OCI-M2 (cell line): Measurements from ENCODE around the gene FRRS1L.
"Not testable (repeated sequence)": the region's sequence is repeated elsewhere in the genome, so short reads cannot be mapped to it uniquely, and the experiment has no call there.

Experiments
- DNase-seq: peaks from one replicate; lab custom pipeline; 2025; ENCODE audit not compliant: unreplicated experiment; lab: John Stamatoyannopoulos, UW

Gene FRRS1L

DNA sequence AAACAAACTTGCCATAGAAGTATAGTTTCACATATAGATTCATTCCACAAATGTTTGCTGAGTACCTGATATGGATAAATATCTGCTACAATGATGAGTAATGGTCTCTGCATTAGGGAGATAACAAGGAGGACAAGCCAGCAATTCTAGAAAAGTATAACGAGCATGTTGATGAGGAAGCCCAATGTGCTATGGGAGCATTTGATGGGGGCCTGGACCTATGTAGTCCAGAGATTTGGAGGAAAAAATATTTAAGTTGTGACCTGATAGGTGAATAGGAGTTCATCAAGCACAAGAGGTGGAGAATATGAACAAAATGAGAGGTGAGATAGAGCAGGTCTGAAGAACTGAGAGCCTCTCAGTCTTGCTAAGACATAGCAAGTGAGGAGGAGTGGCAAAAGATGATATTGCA lies 32.9 kb downstream of the FRRS1L start:
- no peak for DNase-seq

DNA sequence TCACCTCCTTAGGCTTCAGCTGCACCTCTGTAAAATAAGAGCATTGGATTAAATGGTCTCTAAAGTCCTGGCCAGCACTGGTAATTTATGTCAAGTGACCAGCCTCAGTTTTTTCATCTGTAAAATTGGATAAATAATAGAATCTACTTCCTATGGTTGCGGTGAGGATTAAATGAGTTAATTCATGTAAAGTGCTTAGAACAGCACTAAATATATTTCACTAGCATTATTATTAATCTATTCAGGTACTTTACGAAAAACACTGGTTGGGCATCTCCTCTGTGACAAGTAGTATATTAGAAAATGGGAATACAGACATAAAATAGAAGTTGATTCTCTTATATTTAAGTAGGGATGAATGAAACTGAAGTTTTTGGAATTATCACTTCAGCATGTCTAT lies 33.5 kb downstream of the FRRS1L start:
- no peak for DNase-seq

DNA sequence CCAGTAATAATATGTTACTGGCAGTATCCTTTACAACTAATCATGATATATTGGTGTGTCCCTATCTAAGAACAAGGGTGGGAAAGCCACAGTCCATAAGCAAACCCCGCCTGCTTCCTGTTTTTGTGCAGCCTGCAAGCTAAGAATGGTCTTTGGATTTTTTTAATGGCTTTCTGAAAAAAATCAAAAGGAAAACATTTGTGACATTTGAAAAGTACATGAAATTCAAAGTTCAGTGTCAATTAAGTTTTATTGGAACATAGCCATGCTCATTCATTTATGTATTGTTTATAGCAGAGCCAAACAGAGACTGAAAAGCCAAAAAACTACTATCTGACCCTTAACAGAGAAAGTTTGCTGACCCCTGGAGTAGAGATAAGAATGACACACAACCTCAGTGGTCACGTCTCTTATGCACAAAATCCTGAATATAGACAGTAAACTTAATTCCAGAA lies 34.5 kb downstream of the FRRS1L start:
- DNase-seq, result no peak

DNA sequence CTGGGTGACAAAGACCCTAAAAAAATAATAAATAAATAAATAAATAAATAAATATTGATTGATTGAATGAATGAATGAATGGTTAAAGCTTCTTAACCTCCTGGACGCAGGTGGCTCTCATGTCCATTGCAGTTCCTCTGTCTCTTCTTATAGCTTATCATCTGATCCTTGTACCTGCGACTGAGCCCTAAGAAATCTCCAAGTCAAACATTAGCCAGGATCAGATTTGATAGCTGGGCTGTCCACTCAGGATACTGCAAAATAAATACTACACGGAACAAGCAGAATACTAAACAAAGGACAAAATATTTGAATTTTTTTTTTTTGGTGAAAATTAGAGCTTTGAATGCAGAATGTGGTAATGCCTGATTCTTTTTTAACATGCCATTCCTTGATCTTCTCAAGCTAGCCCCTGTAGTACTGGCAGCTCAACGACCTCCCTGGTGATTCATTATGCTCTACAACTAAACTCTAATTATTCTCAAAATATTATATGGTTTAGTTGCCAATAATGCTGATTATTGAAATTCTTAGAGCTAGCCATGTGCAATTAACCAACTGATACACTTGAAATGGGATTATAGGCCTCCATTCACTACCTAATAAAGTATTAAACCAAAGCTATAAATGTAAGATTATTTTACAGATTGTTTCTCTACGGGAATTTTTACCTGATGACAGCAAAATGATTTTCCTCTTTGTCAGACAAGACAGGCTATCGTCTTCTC lies 37.4 kb downstream of the FRRS1L start:
- DNase-seq, result no peak

DNA sequence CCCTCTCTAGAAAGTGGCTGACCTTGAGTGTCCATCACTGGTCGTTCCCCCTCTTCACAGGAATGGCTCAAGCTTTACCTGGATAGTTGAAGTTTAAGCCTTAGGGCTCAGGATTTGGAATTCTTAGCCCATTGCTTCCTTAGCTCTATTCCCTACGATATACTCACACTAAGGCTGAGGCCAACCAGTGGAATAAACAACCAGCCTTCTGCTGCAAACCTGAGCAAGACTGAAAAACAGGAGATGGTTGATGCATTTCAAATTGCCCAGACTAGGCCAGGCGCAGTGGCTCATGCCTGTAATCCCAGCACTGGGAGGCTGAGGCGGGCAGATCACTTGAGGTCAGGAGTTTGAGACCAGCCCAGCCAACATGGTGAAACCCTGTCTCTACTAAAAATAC lies 40.4 kb downstream of the FRRS1L start:
- DNase-seq, result not testable (repeated sequence)

DNA sequence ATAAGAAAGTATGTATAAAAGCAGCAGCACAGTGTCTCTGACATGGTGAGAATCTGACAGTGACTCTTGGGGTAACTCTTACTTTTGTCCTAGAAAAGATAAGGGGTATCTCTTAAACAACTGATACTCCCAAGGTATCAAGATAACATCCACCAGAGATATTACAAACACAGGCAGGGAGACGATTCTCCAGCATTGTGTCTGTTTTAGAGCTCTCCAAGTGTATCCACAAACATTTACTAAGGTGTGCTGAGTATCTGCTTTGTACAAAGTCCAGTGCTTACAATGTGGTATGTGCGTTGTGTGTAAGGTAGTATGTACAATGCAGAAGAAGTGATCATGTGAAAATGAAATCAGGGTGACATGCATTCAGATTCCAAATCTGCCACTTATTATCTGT lies 42.9 kb downstream of the FRRS1L start:
- DNase-seq, result no peak

DNA sequence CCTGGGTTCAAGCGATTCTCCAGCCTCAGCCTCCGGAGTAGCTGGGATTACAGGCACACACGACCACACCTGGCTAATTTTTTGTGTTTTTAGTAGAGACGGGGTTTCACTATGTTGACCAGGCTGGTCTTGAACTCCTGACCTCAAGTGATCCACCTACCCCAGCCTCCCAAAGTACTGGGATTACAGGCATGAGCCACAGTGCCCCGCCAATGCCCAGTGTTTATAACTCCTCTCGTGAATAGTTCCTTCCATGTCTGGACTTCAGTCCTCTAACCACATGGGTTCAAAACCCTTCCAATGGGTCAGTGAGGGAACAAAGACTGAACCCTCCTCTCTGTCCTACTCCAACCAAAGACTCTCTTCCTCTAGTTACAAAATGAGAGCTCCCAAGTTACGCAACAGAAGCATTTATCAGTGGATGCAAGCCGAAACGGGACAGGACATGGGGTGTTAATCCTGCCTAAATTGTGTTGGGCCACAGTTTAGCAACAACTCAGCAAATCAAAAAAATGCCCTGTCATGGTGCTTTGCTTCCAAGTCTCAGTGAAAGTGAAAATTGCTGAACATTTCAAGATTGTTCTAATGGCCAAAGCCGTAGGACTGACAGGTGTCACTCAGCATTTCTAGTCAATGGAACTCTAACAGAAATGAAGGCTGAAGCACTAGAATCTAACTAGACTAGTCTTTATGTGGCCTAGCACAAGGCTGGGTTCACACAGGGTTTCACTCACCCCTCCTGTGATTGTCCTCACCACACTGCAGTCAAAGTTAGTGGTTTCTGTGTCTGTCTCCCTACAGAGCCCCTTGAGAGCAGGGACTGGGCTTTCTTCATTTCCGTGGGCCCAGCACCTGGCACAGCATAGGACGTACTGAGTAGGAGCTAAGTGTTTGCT lies 44.1 kb downstream of the FRRS1L start:
- DNase-seq, result no peak

DNA sequence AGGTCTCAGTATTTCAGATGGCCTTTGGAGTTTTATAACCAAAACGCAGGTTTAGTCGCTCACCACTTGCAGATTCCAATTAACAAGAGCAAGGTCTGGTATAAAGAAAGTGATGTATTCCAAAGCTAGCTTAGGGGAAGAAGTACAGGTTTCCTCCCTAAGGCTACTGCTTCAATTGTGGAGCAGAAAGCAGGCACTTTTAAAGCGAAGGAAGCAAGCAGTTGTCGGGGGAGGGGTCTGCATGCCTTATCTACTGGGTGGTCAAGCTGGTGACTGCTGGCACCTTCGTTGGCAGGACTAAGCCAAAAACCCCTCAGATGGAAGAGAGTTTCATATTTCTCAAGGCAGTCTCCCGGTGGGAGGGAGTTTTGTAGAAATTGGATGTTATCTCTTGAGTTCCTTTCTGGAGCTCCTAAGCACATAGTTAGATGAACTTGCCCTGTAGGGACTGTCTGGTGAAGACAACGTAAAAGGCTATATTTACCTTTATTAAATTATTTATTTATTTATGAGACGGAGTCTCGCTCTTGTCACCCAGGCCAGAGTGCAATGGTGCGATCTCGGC lies 45.7 kb downstream of the FRRS1L start:
- DNase-seq, result no peak

DNA sequence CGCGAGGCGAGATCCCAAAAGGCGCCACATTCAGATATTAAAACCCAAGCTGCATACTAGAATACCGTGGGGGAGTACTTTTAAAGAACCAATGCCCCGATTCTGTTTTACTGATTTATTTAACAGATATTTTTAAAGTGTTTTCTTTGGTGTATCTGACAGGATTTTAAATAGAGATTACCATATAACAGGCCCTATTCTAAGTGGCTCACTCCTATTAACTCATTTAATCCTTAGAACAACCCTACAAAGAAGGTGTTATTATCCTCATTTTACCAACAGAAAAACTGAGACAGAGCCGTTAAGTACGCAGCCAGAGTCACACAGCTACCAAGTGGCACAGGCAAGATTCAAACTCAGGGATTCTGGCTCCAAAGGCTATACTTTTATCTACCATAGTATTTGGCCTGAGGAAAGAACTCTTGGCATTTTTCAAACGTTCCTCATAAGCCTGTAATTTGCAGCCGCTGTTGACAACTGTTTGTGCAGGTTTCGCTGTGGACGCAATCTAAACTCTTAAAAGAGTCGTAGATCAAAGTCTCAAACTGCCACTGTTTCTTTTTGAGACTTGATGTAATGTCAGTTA lies 46.8 kb downstream of the FRRS1L start:
- DNase-seq, result no peak

DNA sequence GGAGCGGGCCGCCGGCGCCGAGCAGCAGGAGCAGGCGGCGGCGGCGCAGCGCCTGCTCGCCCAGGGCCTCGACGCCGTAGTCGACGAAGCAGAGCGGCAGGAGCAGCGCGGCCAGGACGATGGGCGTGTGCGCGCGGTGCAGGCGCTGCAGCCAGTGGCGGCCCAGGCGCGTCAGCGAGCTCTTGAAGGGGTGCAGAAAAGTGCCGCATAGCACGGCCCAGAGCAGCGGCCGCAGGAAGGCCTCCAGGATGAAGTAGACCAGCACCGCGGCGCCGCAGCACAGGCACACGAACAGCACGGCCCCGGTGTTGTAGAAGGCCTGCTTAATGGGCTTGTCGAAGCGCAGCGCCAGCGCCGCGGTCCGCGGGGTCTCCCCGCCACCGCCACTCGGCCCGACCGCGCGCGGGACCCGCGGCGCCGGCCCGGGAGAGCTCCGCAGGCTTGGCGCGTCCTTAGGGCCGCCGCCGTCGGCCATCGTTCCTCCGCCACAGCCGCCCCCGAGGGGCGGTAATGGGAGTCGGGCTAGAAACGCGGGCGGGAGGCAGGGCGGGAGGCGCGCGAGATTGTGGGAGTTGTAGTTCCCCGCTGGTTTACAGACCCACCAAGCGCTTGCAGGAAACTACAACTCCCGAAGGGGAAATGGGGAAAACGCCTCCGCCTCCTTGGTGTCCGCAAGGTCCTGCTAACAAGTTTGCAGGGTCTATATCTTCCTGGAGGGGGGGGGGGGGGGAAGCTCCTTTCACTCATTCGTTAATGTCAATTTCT lies 47.4 kb downstream of the FRRS1L start, which contains the start of gene TMEM245:
Gene TMEM245, minus strand, starts transcription at position 509 of the 765 bp plus-strand sequence. Its CDS starts 34 bp downstream, at position 475.
- DNase-seq, result peak; percentile 69

DNA sequence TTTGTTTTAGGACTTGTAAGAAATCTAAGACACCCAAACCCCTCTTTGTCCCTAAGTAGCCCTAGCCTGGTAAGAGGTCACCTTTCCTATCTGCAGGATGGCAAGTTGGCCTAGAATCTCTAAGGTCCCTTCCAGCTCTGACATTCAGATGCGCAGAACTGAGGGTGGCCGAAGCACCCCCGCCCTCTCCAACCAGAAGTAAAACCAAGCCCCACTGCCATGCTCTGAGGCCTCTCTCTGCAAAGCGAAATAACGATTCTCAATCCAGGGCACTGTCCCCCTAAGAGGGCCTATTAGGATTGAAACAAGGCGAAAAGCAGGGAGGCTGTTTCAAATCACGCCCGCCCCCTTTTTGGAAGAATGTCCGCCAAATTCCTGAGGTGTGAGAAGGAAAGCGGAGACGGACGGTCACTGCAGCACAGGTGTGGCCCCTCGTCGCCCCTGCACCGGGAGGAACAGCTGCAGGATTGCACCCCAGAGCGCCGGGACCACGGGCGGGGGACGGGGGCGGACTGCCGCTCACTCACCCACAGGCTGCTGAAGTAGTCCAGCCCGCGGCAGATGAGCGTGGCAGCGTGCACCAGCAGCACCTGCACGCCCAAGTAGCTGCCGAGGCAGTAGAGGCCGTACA lies 48.1 kb downstream of the FRRS1L start:
- no peak for DNase-seq

DNA sequence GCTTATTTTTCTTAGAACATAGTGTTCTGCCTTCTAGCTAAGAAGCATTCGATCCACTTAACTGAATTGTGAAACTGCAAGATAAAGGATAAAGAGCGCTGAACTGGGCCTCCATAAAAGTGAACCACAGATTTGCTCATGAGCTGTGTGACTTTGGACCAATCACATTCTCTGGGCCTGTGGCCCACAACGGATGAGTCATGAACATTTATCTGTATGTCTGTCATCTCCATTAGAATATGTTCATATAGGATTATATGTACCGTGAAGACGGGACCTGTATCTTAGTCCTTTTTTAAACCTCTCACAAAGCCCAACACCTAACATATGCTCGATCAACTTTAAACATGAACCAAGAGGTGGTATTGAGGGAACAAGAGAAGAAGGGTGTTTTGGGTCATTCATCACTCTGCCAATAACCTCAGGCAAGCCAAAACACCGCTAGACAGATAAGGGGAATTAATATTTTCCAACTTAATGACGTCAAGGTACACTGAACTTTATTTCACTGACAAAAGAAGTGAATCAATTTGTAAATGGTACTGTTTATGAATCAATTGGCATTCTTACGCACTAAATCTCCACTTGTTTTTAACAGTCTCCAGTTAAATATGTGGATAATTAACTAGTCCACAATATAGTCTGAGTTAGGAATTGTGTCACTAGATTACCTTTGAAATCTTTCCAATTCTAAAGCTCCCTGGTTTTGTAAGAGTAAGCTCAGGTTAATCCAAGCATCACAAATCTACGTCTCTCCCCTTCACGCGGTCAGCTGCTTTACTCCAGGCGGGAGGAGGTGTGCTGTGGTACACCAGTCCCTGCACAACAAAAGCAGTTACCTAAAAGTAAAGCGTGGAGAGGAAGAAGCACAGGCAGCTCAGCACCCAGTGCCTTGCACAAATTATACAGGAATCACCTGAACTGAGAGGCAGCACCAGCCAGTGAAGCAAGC lies 48.9 kb downstream of the FRRS1L start:
- no peak for DNase-seq

DNA sequence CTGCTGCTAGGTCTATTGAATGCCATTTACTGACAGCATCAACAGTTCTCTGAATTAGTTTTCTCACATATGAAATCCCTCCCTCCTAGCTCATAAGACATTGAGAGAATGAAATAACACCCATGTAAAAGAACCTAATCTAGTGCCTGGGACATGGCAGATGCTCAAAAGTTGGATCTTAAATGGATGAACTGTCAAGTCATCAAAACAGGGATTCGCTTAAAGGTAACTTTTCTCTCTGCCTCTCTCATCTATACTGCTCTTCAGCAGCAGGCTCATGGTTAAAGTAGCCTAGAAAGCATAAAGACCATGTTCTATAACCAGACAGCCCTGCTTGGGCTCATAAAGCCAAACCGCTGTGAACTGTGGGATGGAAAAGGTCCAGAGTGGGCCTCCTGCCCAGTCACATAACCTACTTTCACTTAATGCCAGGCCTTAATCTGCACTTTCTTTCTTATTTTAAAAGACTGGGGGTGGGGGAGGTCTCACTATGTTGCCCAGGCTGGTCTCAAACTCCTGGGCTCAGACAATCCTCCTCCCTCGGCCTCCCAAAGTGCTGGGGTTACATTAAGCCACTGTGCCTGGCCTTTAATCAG lies 51.0 kb downstream of the FRRS1L start:
- no peak for DNase-seq

DNA sequence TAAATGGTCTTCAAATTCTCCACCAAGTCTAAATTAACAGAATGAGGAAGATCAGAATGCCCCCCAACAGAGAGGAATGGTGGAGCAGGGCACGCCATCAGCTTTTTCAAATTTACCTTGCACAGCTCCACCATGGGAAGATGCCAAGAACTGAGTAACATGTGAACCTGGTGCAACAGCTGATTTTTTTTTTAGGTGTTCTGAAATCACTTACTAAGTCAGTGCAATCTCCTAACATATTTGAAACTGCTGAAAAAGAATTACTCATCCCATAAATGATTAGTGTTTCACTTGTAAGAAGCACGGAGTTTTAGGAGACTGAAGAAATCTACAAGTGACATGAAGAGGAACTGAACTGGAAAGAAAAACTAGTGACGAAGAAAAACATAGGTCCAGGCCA lies 52.4 kb downstream of the FRRS1L start:
- DNase-seq, result no peak

DNA sequence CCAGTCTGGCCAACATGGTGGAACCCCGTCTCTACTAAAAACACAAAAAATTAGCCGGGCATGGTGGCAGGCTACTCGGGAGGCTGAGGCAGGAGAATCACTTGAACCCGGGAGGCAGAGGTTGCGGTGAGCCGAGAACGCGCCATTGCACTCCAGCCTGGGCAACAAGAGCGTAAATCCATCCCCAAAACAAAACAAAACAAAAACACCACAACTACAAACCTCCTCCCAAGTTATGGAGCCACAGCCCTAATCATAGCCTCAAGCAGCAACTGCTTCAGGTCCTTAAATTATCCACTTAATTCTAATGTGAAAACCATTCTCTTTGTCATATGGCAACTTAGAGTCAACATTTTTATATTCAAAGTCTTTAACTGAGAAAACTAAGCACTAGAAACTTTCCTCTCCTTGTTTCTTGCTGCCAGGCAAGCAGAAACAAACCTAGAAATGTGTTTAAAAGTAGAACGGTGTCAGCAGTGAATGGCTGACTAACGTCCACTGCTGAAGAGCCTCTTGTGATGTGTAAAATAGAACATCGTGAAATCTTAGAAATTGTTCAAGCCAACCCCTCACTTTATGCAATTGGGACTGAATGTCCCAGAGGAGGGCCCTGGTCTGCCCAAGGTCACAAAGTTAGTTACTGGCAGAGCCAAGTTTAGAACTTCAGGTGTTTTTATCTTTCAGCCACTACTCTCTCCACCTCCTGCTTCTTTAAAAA lies 53.0 kb downstream of the FRRS1L start:
- DNase-seq, result no peak

DNA sequence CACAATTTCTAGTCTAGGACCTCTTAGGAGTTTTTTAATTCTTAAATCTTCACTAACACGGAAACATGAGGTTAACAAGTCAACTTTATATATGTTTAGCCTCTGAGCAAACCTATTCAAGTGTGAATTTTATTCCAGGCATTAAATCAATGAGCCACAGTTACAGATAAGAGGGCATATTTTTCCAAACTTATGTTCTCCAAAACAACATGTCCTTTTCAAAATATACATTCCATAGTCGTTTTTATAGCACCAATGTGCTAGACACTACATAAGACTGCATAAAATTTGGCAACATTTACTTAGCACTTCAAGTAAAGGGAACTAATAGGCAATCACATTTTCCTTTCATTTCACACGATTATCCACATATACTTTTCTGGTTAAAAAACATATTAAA lies 53.8 kb downstream of the FRRS1L start:
- DNase-seq, result no peak

DNA sequence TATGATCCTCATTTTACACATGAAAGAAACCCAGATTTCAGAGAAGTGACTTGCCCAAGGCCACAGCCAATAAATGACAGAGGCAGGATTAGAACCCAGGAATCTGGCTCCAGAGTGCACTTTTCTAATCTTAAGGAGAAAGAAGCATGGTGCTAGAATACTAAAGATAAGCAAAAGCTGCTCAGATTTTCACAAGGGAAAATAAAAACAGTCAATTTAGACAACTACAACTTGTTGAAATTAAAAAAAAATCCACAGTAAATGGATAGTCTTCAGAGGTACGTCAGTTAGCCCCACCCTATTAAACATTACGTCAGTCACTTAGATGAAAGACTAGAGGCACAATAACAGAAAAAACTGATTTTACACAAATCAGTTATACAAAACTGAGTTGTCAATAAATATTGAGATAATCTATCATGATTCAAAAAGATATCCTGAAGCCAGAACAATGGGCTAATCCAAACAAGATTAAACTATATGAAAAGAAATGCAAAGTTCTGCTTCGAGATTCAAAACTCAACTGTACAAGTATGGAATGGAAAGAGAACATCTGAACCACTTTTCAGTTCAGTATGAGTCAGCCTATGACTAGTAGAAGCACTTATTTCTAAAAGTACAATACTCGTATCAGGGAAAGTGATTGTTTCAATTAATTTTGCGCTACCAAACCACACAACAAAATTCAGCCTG lies 56.6 kb downstream of the FRRS1L start:
- no peak for DNase-seq

DNA sequence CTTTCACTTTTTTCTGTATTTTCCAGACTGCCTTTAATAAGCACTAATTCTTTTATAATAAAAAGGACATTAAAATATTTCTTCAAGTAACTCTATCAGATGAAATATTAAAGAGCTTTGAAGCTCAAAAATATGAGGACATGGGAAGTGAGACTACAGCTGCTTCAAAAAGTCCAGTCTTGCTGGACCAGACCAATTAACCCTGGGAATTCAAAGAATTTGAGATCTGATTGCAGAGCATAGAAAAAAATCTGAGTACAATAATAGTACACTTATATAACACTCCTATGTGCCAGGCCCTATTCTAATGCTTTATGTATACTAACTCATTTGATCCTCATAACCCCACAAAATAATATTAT lies 57.1 kb downstream of the FRRS1L start:
- DNase-seq, result no peak
